ENCODE measurements around the gene KCND3.

KCND3 gene

GRCh38 chr1:111737216-111738132, 252.0 kb downstream of the KCND3 start:
- no peak for DNase-seq

DNA sequence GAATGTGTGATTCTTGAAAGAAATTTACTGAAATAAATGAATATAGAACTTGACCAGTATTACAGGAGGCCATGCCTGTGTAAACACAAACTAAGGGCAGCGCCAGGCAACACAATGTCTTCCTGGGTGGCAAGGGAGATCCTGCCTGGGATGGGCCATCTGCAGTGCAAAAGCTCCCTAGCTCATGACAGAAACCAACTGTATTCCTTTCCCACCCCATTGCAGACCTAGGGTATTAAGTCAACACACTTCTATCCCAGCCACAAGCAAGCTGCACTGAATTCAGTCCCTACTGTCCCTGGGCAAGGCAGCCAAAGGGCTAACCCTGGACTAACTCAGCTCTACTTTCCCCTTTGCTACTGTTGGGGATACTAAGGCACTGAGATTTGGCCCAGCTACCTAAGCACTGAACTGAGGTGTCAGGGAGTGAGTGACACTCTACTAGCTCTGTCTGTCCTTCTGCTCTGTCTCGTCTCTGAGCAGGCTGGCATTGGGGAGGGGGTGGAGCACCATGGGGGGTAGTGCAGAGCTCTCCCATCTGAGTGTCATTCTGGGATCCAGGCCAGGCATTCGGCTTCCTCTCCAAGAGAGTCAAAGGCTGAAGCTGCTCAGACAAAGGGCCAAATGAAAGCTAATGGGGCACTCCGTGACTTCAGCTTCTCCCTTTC, 252.8 kb downstream of the KCND3 start:
- no peak for DNase-seq

- no peak for DNase-seq
These were observed 253.5 kb downstream of the KCND3 start for GRCh38 chr1:111735858-111736544.

DNA sequence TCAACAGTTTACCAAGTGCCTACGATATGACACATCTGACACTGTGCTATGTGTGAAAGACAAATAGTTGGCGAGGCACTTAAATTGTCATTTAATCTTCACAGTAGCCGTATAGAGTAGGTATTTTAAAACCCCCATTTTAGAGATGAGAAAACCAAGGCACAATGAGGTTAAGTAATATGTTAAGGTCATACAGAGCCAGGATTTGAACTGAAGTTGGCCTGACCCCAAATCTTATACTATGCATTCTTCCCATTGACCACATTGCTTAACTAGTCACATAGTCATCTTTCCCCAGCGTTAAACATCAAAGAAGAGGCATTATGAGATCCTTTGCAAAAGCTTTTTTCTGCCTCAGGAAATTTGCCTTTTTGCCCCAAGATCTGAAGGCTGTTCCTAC, 254.1 kb downstream of the KCND3 start:
- no peak for DNase-seq

DNA sequence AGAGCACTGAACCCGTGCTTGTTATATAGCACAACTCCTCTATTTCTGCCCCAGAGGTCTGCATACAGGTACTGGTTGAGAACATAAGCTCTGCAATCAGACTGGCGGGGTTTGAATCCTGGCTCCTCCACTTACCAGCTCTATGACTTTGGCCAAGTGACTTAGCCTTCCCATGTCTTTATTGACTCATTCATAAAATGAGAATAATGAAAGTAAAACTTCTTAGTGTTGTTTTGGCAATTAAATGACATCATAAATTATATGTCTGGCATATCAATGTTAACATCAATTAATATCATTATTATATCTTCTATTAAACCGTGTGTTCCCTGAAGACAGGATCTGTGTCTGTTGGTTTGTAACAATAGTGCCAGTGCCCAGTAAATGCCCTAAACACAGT, 254.6 kb downstream of the KCND3 start:
- DNase-seq = no peak

DNA sequence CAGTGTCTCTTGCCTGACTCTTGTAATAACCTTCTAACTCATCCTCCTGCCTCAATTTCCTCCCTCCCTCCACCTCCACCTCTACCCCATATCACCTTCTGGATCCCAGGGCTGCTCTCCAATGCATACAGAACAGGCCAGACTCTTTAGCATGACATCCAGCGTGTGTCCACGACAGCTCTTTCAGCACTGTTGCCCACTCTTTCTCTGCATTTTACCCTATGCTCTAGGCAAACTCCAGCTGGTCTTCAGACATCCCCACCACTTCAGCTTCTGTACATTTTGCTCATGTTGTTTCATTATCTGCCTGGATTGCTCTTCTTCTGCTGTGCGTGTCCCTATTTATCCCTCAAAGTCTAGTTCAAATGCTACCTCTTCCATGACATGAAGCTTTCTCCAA, 255.0 kb downstream of the KCND3 start:
- DNase-seq = no peak

DNA sequence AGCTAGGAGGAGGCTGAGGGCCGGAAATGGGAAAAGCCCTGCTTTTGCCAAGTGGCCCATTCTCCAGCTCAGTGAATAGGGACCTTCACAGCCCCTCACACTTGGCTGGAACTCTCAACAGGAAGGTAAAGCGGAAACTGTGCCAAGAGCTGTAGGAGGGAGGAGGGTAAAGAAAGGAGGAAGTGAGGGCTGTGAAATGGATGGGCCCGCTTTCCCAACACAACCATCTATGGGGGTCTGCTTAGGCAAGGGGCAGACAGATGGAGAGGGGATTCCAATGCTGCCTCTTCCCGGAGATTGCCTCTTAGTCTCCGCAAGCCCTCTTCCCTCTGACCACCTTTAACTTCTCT, 255.5 kb downstream of the KCND3 start:
- no peak for DNase-seq

- no peak for DNase-seq
These were observed 256.1 kb downstream of the KCND3 start for GRCh38 chr1:111733183-111733991.

GRCh38 chr1:111732718-111733117, 256.8 kb downstream of the KCND3 start:
- DNase-seq = no peak

- DNase-seq = no peak
These were observed 257.5 kb downstream of the KCND3 start for GRCh38 chr1:111731956-111732355.

- DNase-seq = no peak
These were observed 258.8 kb downstream of the KCND3 start for GRCh38 chr1:111730706-111731105.

DNA sequence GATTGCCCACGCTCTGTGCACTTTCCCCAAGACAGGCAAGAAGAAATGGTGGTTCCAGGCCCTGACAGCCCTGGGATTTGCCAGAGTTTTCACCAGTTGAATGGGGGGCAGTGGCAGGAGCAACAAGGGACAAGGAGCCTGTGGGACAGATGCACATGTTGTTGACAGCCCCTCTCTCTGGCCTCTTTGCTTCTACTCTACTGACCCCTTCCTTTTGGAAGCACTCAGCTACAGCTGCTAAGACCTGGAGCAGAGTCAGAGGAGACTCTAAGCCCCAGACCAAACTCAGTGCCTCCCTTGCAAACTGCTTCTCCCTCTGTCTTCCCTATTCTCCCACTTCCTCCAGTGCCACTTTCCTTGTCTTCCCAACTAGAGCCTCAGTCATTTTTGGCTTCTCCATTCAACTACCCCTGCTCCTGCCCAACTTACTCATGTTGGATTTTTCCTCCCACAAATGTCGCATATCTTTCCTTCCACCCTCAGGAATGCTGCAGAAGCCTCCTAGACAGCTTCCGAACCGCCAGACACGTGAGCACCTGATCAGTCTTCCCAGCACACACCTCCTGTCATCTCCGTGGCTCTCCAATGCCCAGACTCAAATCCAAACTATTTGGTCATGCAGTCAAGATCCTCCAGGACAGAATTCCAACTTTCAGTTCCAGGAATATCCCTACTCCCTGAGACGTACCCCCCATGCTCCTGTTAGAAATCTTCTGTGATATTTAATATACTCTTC, 259.4 kb downstream of the KCND3 start:
- DNase-seq = no peak

DNA sequence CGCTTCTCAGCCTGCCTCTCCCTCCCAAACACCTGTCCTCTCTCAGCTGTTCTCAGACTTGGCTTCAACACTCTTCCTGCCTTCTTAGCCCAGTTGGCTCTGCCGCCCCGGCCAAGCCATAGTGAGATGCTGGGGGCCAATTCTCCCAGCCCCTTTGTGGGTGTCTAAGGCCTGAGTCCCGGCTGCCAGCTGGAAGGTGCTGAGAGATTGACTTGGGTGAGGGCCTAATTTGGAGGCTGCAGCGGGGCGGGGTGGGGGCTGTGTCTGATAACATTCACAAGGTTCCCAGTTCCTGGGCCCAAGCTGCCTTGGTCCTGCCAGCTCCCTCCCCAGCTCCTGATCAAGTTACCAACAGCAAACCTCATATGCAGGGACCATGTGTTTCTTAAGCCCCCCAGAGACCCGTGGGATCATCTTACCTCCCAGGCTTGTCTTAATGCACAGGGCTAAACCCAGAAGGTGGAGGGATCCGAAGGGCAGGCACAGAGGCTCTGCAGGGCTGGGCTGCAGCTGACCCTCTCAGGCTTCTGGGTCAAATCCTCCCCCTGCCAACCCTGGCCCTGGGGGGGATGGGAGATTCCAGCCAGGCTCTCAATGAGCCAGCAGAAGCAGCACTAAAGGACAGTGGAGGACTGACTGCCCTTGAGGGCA, 260.1 kb downstream of the KCND3 start:
- no peak for DNase-seq

GRCh38 chr1:111727056-111727455, 262.4 kb downstream of the KCND3 start:
- no peak for DNase-seq

DNA sequence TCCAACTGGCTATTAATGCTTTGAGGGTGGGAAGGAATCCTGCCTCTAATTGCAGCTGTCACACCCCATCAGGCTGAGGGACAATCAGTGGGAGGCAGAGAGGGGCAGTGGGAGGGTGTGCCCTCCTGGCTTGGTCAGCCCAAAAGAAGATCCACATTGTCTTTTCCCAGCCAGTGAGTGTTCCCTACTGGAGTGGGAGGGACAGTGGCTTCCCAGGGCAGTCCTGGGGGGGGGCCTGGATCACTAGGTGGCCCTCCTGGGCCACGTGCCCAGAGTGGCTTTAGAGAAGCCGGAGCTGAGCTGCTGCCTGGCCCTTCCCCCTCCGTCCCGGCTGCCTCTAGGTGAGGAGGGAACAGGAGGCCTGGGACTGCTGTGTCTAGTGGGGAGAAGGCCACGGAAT, 264.3 kb downstream of the KCND3 start:
- DNase-seq = no peak

DNA sequence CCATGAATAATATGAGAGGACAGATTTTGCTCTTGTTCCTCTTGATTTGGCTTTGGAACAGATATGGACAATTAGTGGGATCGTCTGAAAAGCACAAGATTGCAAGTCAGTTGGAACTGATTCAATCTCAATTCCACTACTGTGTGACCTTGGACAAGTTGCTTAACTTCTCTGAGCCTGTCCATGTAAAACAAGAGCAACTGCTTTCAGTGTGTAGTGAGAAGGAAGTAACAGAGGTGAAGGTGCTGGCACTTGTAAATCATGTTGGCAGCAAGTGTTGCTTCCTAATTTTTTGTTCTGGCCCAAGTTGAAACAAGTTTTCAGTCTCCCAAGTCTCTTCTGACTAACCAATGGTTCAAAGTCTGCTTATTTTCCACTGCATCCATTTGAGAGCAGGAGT, 265.6 kb downstream of the KCND3 start:
- DNase-seq = no peak

DNA sequence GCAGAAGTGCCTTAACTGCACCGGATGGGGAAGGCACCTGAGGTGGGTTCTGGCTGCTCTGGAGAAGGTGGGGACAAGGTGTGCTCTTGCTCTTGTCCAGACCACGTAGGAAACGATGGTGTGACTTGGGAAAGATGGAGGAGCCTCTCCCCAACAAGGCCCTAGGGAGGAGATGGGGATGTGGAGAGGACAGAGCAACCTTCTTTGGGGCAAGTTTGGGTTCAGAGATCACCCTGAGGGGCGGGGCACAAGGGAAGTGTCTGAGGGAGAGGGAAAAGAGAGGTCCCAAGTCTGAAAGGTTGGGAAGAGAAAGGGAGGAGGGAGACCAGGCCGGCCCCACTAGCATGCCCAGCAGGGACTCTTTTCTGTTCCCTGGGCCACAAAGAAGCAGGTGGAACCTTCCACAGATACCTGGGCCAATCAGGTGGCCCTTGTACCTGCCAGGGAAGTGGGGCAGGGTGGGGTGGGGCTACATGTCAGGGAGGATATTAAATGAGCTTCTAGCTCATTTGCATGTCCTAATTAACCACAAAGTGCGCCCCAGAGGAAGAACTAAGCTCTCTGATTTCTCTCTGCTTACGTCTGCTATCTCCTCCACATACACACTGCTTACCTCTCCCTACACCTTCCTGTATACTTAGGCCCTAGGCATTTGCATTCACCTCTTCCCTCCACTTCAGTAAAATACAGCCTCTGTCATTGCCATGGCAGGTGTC, 266.2 kb downstream of the KCND3 start:
- DNase-seq = no peak

- no peak for DNase-seq
These were observed 268.3 kb downstream of the KCND3 start for GRCh38 chr1:111720977-111721786.

Measured in SW 1271 (cell line).